Measurements from ENCODE around the gene NEURL1B. TPM values are rescaled to one million over a fixed set of nuclear protein-coding genes. Genes with fewer than 3 reads are reported as not detected.

NEURL1B gene
- total and polyA plus RNA-seq, 10 of the 15 experiments (the other 5 are each of a cell fraction or from before 2014, with no cell fraction given), result 0.04 to 0.28 (median 0.05) TPM; not detected in 4

DNA sequence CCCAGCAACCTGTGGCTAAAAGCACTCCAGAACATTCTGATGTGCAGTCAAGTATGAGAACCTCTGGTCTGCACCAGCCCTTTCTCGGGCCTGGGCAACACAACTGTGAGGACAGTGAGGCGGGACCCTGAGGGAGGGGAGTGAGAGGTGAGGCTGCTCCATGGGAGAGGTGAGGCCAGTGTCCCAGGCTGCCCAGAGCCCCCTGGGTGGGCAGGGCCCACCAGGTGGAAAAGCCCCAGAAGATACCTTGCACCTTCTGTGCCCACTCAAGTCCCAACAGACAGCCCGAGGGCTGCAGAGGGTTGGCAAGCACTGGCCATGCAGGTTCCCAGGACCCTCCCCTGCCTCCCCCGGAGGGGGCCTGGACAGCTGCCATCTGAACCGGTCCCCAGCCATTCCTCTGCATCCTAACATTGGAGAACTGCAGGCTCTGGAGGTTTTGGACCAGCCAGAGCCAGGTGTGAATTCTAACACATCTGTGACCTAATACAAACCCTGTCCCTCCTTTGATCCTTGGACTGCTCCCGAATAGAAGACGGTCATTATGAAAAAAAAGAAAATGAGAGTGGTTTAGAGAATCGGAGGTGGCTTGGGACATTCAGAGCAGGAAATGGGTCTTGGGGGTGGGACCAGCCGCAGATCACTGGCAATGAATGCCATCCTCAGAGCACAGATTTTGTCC lies 72.9 kb downstream of the NEURL1B start:
- no peak overlapping the region for H2AFZ ChIP-seq (ENCODE audit: control insufficient read depth, low read depth, low read length)
- no peak overlapping the region for H3K4me3 ChIP-seq
- RAD21 ChIA-PET (ENCODE audit: unreplicated experiment), result interaction anchor here (0.7 to 5.5 kb wide), 13 partner anchors 9 to 269 kb away, joined by 3 to 70 read pairs (median 4); partner anchors contain the start of genes ATP6V0E1 and DUSP1
- H3K4me1 ChIP-seq (ENCODE audit: control insufficient read depth, insufficient read depth, low read length), result no peaks in the 10 kb centered on the region
- no peaks in the 10 kb centered on the region for H3K36me3 ChIP-seq (ENCODE audit: control insufficient read depth in 2 of 2, insufficient read depth in 2 of 2, low read length in 1 of 2)
- no peaks in the 10 kb centered on the region for H3K27me3 ChIP-seq (replicated peaks in 1 of 2; ENCODE audit: control insufficient read depth in 2 of 2, insufficient read depth in 2 of 2, low read length in 1 of 2)
- H3K4me2 ChIP-seq (ENCODE audit: control insufficient read depth, insufficient read depth), result no peak overlapping the region
- TF ChIP-seq ZZZ3 (IDR thresholded peaks at IDR 0.05; ENCODE audit: control insufficient read depth, insufficient read length, low read depth) (no peak), HDAC6 (IDR thresholded peaks at IDR 0.05; ENCODE audit: unreplicated experiment) (no peak), PAX8 (IDR thresholded peaks at IDR 0.05) (no peak), CHD1 (IDR thresholded peaks at IDR 0.05; ENCODE audit: low read depth, low read length) (no peak)
- TF ChIP-seq, protein P1, sequence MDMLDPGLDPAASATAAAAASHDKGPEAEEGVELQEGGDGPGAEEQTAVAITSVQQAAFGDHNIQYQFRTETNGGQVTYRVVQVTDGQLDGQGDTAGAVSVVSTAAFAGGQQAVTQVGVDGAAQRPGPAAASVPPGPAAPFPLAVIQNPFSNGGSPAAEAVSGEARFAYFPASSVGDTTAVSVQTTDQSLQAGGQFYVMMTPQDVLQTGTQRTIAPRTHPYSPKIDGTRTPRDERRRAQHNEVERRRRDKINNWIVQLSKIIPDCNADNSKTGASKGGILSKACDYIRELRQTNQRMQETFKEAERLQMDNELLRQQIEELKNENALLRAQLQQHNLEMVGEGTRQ (IDR thresholded peaks at IDR 0.05; ENCODE audit: borderline replicate concordance, low read depth, low read length), result no peak
- in situ Hi-C loops (cut with MboI), result no loop called here
- WGBS (ENCODE audit: insufficient coverage, insufficient replicate concordance, low lambda C conversion rate, missing lambda C conversion rate), result 37% methylated on average over 9 of the region's 9 CpGs
- no peaks in the 10 kb centered on the region for H4K20me1 ChIP-seq (ENCODE audit: control insufficient read depth, insufficient read depth)
- H3K9ac ChIP-seq (ENCODE audit: control insufficient read depth, insufficient read depth, low read length), result no peak overlapping the region
- CTCF ChIA-PET, result interaction anchor here (0.6 to 11.7 kb wide), 35 partner anchors 8 to 272 kb away, joined by 3 to 324 read pairs (median 4); partner anchors contain the start of genes DUSP1 and RPL26L1
- no peaks in the 10 kb centered on the region; the same call in 2 of the 3 replicates for H3K9me3 ChIP-seq (replicated peaks; ENCODE audit: control insufficient read depth, insufficient read depth, low read length)
- SMC1A ChIA-PET (ENCODE audit: uncharacterized antibody, unreplicated experiment), result interaction anchor here (0.6 to 5.5 kb wide), 9 partner anchors 13 to 240 kb away, joined by 3 to 92 read pairs (median 4); no protein-coding TSS in a partner anchor
- POLR2A ChIA-PET, result interaction anchor here (0.7 to 1.4 kb wide), 3 partner anchors 63 to 245 kb away, joined by 3 to 4 read pairs (median 3); partner anchors contain the start of gene RPL26L1
- ATAC-seq (no peak), DNase-seq (ENCODE audit: low read depth, low spot score) (no peak), FAIRE-seq (no peak)
- intact Hi-C loops (cut with micrococcal nuclease; ENCODE audit: unreplicated experiment), result loop anchor here (1.0 to 10.0 kb wide), 5 partner anchors 57 to 491 kb away; partner anchors contain the start of genes DUSP1 and ERGIC1
- H3K79me2 ChIP-seq (ENCODE audit: control insufficient read depth, insufficient read depth, low read length), result no peaks in the 10 kb centered on the region
- no TSS peak for BruUV-seq (replicated peaks)
- no peak overlapping the region for H3K27ac ChIP-seq (ENCODE audit: control insufficient read depth, insufficient read depth)
